ENCODE measurements around the gene AUTS2.

DNA sequence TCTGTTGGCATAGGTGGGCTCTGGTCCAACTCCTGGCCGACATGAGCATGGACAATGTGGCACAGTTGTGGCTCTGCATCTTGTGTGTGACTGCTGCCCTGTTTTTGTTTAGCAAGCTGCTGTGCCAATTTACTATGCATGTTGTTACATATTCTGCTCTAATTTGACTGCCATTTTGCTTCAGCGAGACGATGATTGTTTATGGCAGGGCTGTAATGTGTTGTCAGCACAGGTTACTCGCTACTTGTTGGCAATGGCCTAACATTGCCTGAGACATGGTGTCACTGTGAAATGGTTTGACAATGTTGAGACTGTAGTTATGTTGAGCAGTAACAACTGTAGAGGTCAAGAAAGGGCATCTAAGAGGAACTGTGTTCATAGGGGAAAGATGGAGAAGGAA lies 659.6 kb downstream of the AUTS2 start:
- no peak for TF ChIP-seq CTCF (IDR thresholded peaks at IDR 0.05; ENCODE audit: low read length)
- no peak for TF ChIP-seq EZH2 (IDR thresholded peaks at IDR 0.05; ENCODE audit: borderline replicate concordance, low read length)

Data from OCI-LY1 (cell line).